Endothelial cell of umbilical vein (primary cell): ENCODE results near the gene SPATA2L. TPM values are rescaled to one million over a fixed set of nuclear protein-coding genes. Genes with fewer than 3 reads are reported as not detected.
A peak's percentile ranks its signal among the peaks of the same experiment; 100 is the strongest.

Experiments used
- BruUV-seq: library from RNA; stranded (reverse); fragments of 400-500 nt; replicated peaks from 2 replicates; lab custom pipeline; 2021; lab: Mats Ljungman, UMichigan
- CTCF ChIA-PET: fragments of 300-600, 350-600 bp; sonication (Branson Sonifier 250); formaldehyde crosslinking; loops from one replicate; lab custom pipeline; 2021; ENCODE audit warnings: antibody characterized with exemption, inconsistent platforms; lab: Charles Lee
- POLR2A ChIA-PET: fragments of 300-600, 350-600 bp; sonication (Branson Sonifier 250); formaldehyde crosslinking; loops from one replicate; lab custom pipeline; 2021; ENCODE audit warnings: antibody characterized with exemption, inconsistent platforms; lab: Charles Lee
- DNase-seq: peaks from one replicate; pipeline ENCODE4 v3.0.0-alpha.2; 2011; ENCODE audit warnings: low read depth, low spot score
- FAIRE-seq: peaks from 2 replicates; lab custom pipeline; 2011; peaks lifted over from hg19 to GRCh38; lab: Jason Lieb, UNC
- H2AFZ ChIP-seq: 2 replicates; pipeline ENCODE4 v1.6.0; 2012; ENCODE audit warnings: low read depth, low read length, control low read depth, inconsistent platforms
- H3K27ac ChIP-seq: 2 replicates; pipeline ENCODE4 v1.5.1; 2011; ENCODE audit warnings: low read depth, mild to moderate bottlenecking, control low read depth, low read length, moderate library complexity; ENCODE audit not compliant: insufficient read depth
- H3K27me3 ChIP-seq, 2 experiments: 2 replicates each; pipeline versions ENCODE4 v1.6.0 to v1.6.1; 2011; ENCODE audit warnings: low read length in 2 of 2, mixed read lengths in 1 of 2; ENCODE audit not compliant: control insufficient read depth in 2 of 2, insufficient read depth in 2 of 2
- H3K36me3 ChIP-seq, 2 experiments: 2 replicates in 1 of 2; 3 replicates in 1 of 2; pipeline ENCODE4 v1.5.1; 2011; ENCODE audit warnings: low read length in 2 of 2, mild to moderate bottlenecking in 1 of 2, moderate library complexity in 1 of 2; ENCODE audit not compliant: control insufficient read depth in 2 of 2, insufficient read depth in 2 of 2; ENCODE audit errors: extremely low read depth in 1 of 2
- H3K4me1 ChIP-seq: 3 replicates; pipeline ENCODE4 v1.5.1; 2011; ENCODE audit warnings: mild to moderate bottlenecking, low read length; ENCODE audit not compliant: control insufficient read depth, insufficient read depth; ENCODE audit errors: extremely low read depth
- H3K4me2 ChIP-seq: 2 replicates; pipeline ENCODE4 v1.6.1; 2011; ENCODE audit warnings: low read length, control low read depth, mixed read lengths; ENCODE audit not compliant: insufficient read depth
- H3K4me3 ChIP-seq, 3 experiments: fragments of 200-600 bp in 1 of 3; sonication (generic), shearing (Covaris generic) in 1 of 3; replicated peaks in 1 of 3; 2 replicates each; pipeline ENCODE4 v1.5.1; 2011 to 2016; ENCODE audit warnings: control low read depth in 3 of 3, low read length in 3 of 3, mild to moderate bottlenecking in 2 of 3, inconsistent platforms in 1 of 3, low read depth in 1 of 3, moderate library complexity in 1 of 3; ENCODE audit not compliant: insufficient read depth in 1 of 3
- H3K79me2 ChIP-seq: 2 replicates; pipeline ENCODE4 v1.6.0; 2012; ENCODE audit warnings: low read length, inconsistent platforms; ENCODE audit not compliant: control insufficient read depth, insufficient read depth
- H3K9ac ChIP-seq: replicated peaks from 2 replicates; pipeline ENCODE3; 2011; ENCODE audit warnings: low read length, control low read depth; ENCODE audit not compliant: insufficient read depth; ENCODE audit errors: extremely low read depth
- H3K9me1 ChIP-seq: replicated peaks from 3 replicates; pipeline ENCODE4 v1.6.0; 2011; ENCODE audit warnings: mild to moderate bottlenecking, low read length; ENCODE audit not compliant: control insufficient read depth, insufficient read depth; ENCODE audit errors: extremely low read depth
- H3K9me3 ChIP-seq: replicated peaks from 2 replicates; pipeline ENCODE4 v1.5.1; 2012; ENCODE audit warnings: low read length, inconsistent platforms; ENCODE audit not compliant: control insufficient read depth, insufficient read depth
- H4K20me1 ChIP-seq: replicated peaks from 2 replicates; pipeline ENCODE3; 2011; ENCODE audit warnings: mild to moderate bottlenecking, low read length; ENCODE audit not compliant: control insufficient read depth, insufficient read depth; ENCODE audit errors: extremely low read depth
- CTCF ChIP-seq, 2 donors: IDR thresholded peaks; 1 replicate in 1 of 2; 2 replicates in 1 of 2; pipeline ENCODE4 v1.5.1; 2011; ENCODE audit warnings: low read length in 2 of 2, mild to moderate bottlenecking in 2 of 2, moderate library complexity in 2 of 2, control low read depth in 1 of 2, inconsistent platforms in 1 of 2, low read depth in 1 of 2; ENCODE audit not compliant: insufficient read depth in 1 of 2; ENCODE audit errors: extremely low read depth in 1 of 2
- EZH2 ChIP-seq: IDR thresholded peaks from 2 replicates; pipeline ENCODE4 v1.6.1; 2012; ENCODE audit warnings: borderline replicate concordance, low read depth, mild to moderate bottlenecking, moderate library complexity, low read length, inconsistent platforms; ENCODE audit not compliant: severe bottlenecking
- FOS ChIP-seq: IDR thresholded peaks from 2 replicates; pipeline ENCODE4 v1.6.1; 2011; ENCODE audit warnings: mild to moderate bottlenecking, low read length, moderate library complexity, borderline replicate concordance; ENCODE audit not compliant: insufficient read depth
- JUN ChIP-seq: IDR thresholded peaks from 2 replicates; pipeline ENCODE4 v1.6.1; 2011; ENCODE audit warnings: borderline replicate concordance, low read depth; ENCODE audit not compliant: insufficient read length, insufficient read depth
- POLR2A ChIP-seq: IDR thresholded peaks from 2 replicates; pipeline ENCODE4 v1.6.1; 2012; ENCODE audit warnings: low read depth, mild to moderate bottlenecking, control low read depth, low read length
- dilution Hi-C: fragments of 300-500 bp; cut with MboI; formaldehyde crosslinking; loops from one replicate; pipeline ENCODE4 v1.15.0; 2019; ENCODE audit warnings: low sequenced_read_pairs; ENCODE audit not compliant: extremely low pct_ligation_motif_present
- intact Hi-C: fragments of 100-400 bp; cut with micrococcal nuclease; formaldehyde crosslinking; loops from one replicate; pipeline ENCODE4 v1.10.0; 2022
- polyA plus RNA-seq, 4 experiments: library from polyadenylated mRNA; depleted of rRNA in 3 of 4; stranded (reverse) in 3 of 4; unstranded in 1 of 4; fragments of >200 nt; gene quantifications; 2 replicates each; pipeline versions ENCODE4 v1.2.1 to v1.2.3, GENCODE V29; 2011 to 2012; ENCODE audit warnings: missing spikeins in 1 of 4
- total RNA-seq: library from RNA; stranded (reverse); gene quantifications from 2 replicates; pipeline ENCODE4 v1.2.3, GENCODE V29; 2021

Gene SPATA2L
- total and polyA plus RNA-seq, 2 donors (not counting 3 experiments of a cell fraction or from before 2014, with no cell fraction given), result 7.3 to 7.4 TPM

DNA sequence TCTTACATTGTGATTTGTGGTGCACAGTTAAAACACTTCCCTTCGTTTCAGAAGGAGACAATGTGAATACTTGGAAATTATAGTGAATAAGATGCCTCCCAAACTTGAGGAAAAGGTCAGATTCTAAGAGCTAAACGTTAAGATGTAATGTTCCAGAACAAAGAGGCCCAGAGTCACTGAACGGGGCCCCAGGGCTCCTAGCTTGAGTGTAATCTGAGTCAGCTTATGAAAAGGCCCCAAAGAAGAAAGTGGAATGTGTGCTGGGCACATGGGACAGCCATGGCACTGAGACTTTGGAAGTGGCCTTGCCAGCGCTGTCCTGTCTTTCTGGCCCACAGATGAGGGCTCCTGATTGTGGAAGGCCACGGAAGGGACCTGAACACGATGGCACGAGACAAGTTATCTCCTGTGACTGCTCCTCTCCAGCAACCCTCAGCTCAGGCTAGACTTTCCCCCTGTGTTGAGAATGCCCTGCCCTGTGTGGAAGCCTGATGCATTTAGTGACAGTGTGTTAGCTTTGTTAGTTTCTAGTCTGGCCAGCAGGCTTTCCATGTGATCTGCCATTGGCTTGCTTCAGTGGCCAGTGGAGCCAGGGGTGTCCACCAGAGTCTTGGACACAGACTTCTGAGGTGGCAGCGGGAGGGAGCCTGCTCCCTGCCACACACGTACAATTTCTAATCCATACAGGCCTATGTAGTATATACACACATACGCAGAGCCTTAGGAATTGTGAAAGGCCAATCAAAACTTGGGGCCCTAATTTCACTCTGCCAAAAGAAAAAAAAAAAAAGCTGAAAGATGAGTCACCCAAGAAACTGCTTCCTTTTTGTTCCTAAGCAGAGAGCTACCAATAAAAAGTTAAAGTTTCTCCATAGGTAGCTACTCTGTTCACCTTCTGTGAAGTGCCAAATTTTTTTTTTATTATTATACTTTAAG, 30.7 kb downstream of the SPATA2L start:
- ChIA-PET POLR2A (interaction anchor here (0.6 kb wide), 1 partner anchor 550 kb away, joined by 4 read pairs; no protein-coding TSS in a partner anchor), CTCF (interaction anchor here (0.5 to 1.3 kb wide), 7 partner anchors 11 to 194 kb away, joined by 3 to 8 read pairs (median 4); partner anchors contain the start of gene CDK10)
- Histone ChIP-seq H3K79me2 (no peaks in the 10 kb centered on the region), H3K27ac (no peak overlapping the region), H3K9me3 (no peaks in the 10 kb centered on the region), H3K36me3 (no peaks in the 10 kb centered on the region), H3K4me3 (no peak overlapping the region), H2AFZ (no peak overlapping the region), H3K4me2 (no peak overlapping the region), H3K9ac (no peak overlapping the region), H3K4me1 (no peaks in the 10 kb centered on the region), H3K27me3 (no peaks in the 10 kb centered on the region), H4K20me1 (no peaks in the 10 kb centered on the region), H3K9me1 (no peaks in the 10 kb centered on the region)
- FAIRE-seq (peak; percentile 52), DNase-seq (peak; percentile 16)
- dilution Hi-C loops (no loop called here), intact Hi-C loops (no loop called here)
- BruUV-seq, result no TSS peak
- TF ChIP-seq FOS, result peak; percentile 71
- no peak for TF ChIP-seq POLR2A
- TF ChIP-seq JUN, result peak; percentile 42
- no peak for TF ChIP-seq CTCF (IDR thresholded peaks at IDR 0.05; ENCODE audit: extremely low read depth in 1 of 2, insufficient read depth in 1 of 2, low read depth in 1 of 2, low read length in 2 of 2)
- TF ChIP-seq EZH2, result no peak
